Activated CD8-positive, alpha-beta T cell treated with anti-CD3 and anti-CD28 coated beads for 36 hours (primary cell): ENCODE measurements around the gene RAB24. TPM values are rescaled to one million over a fixed set of nuclear protein-coding genes. Genes with fewer than 3 reads are reported as not detected.
"Not testable (repeated sequence)": the region's sequence is repeated elsewhere in the genome, so short reads cannot be mapped to it uniquely, and the experiment has no call there.

Experiments used
- ATAC-seq: fragments of 200-7000 bp; cut with Tn5 transposase; one replicate; pipeline ENCODE4 v1.10.0; 2021; ENCODE audit warnings: mild to moderate bottlenecking, moderate library complexity
- CTCF ChIA-PET: fragments of 350-600 bp; sonication (Branson Sonifier 250); formaldehyde crosslinking; loops from one replicate; lab custom pipeline; 2021; ENCODE audit warnings: antibody characterized with exemption; lab: Charles Lee
- POLR2A ChIA-PET: fragments of 350-600 bp; sonication (Branson Sonifier 250); formaldehyde crosslinking; loops from one replicate; lab custom pipeline; 2021; ENCODE audit warnings: antibody characterized with exemption; lab: Charles Lee
- DNase-seq: peaks from one replicate; pipeline ENCODE4 v3.0.0-alpha.2; 2020
- H3K27ac Mint-ChIP-seq: one replicate; pipeline ENCODE4 v1.8.0; 2021; ENCODE audit warnings: mild to moderate bottlenecking, mixed read lengths
- H3K27me3 Mint-ChIP-seq: one replicate; pipeline ENCODE4 v1.8.0; 2021; ENCODE audit warnings: mixed read lengths
- H3K36me3 Mint-ChIP-seq: one replicate; pipeline ENCODE4 v1.8.0; 2021; ENCODE audit warnings: low read depth, mixed read lengths
- H3K4me1 Mint-ChIP-seq: one replicate; pipeline ENCODE4 v1.8.0; 2021; ENCODE audit warnings: low read depth, mixed read lengths
- H3K4me3 Mint-ChIP-seq: one replicate; pipeline ENCODE4 v1.8.0; 2021; ENCODE audit warnings: mild to moderate bottlenecking, moderate library complexity, mixed read lengths
- H3K9me3 Mint-ChIP-seq: one replicate; pipeline ENCODE4 v1.8.0; 2021; ENCODE audit warnings: mixed read lengths
- intact Hi-C: fragments of 100-400 bp; cut with micrococcal nuclease; formaldehyde crosslinking; loops from one replicate; pipeline ENCODE4 v1.10.0; 2022
- total RNA-seq, 2 experiments: library from RNA; stranded (reverse); gene quantifications; one replicate each; pipeline ENCODE4 v1.2.3, GENCODE V29; 2021
- TF ChIP-seq, protein P1 (sequence below): fragments of 200-600 bp; IDR thresholded peaks from one replicate; pipeline ENCODE4 v1.8.0; 2022; ENCODE audit warnings: antibody characterized with exemption, mild to moderate bottlenecking

RAB24 gene
- total RNA-seq, 2 experiments from 2014 or later: 26.6 TPM

GRCh38 chr5:177343777-177344176, 40.3 kb upstream of the RAB24 start:
- POLR2A ChIA-PET: no interaction called here
- no peaks in the 10 kb centered on the region for H3K27me3 Mint-ChIP-seq
- TF ChIP-seq, protein P1, sequence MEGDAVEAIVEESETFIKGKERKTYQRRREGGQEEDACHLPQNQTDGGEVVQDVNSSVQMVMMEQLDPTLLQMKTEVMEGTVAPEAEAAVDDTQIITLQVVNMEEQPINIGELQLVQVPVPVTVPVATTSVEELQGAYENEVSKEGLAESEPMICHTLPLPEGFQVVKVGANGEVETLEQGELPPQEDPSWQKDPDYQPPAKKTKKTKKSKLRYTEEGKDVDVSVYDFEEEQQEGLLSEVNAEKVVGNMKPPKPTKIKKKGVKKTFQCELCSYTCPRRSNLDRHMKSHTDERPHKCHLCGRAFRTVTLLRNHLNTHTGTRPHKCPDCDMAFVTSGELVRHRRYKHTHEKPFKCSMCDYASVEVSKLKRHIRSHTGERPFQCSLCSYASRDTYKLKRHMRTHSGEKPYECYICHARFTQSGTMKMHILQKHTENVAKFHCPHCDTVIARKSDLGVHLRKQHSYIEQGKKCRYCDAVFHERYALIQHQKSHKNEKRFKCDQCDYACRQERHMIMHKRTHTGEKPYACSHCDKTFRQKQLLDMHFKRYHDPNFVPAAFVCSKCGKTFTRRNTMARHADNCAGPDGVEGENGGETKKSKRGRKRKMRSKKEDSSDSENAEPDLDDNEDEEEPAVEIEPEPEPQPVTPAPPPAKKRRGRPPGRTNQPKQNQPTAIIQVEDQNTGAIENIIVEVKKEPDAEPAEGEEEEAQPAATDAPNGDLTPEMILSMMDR: no peak
- peaks cover 41% of the 10 kb centered on the region for H3K4me1 Mint-ChIP-seq
- no peak overlapping the region for H3K4me3 Mint-ChIP-seq
- H3K9me3 Mint-ChIP-seq: no peaks in the 10 kb centered on the region
- peaks cover 26% of the 10 kb centered on the region for H3K36me3 Mint-ChIP-seq
- ATAC-seq: no peak
- CTCF ChIA-PET: interaction anchor here (1.4 kb wide), 1 partner anchor 25 kb away, joined by 3 read pairs; no protein-coding TSS in a partner anchor
- no peak overlapping the region for H3K27ac Mint-ChIP-seq
- intact Hi-C loops: no loop called here
- DNase-seq: no peak

DNA sequence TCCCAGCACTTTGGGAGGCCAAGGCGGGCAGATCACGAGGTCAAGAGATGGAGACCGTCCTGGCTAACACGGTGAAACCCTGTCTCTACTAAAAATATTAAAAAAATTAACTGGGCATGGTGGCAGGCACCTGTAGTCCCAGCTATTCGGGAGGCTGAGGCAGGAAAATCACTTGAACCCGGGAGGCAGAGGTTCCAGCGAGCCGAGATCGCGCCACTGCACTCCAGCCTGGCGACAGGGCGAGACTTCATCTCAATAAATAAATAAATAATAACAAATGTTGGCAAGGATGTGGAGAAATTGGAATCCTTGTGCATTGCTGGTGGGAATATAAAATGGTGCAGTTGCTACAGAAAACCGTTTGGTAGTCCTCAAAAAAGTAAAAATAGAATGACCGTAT, 39.5 kb upstream of the RAB24 start:
- ATAC-seq, intact Hi-C loops, H3K9me3 Mint-ChIP-seq, DNase-seq, H3K27me3 Mint-ChIP-seq, H3K27ac Mint-ChIP-seq, POLR2A ChIA-PET, H3K4me3 Mint-ChIP-seq: not testable (repeated sequence)
- Mint-ChIP-seq H3K4me1 (peaks cover 41% of the 10 kb centered on the region), H3K36me3 (peaks cover 26% of the 10 kb centered on the region)
- CTCF ChIA-PET: interaction anchor here (1.3 to 1.4 kb wide), 2 partner anchors 25 to 30 kb away, joined by 3 read pairs; no protein-coding TSS in a partner anchor

DNA sequence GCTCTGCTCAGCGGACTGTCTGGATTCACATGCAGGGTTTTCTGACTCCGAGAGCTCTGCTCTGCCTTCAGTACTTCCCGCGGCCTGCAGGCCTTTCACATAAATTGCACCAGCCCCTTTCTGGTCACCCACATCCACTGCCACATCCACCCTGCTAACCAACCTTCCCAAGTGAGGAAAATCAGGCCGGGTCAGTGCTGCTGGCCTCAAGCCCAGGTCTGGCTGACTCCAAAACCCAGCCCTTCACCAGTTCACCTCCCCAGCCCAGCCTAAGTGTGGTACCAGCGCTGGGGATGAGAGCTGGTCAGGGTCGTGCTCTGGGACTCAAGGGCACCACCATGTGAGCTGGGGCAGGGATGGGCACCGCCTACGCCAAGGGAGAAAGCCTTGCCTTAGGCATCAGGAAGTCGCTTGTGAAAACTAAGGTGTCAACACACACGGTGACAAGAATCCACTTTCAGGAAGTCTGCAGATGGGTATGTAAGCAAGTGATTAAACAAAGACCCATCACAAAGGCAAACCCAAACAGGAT, 35.7 kb upstream of the RAB24 start:
- intact Hi-C loops: no loop called here
- ATAC-seq (no peak), DNase-seq (no peak)
- H3K4me3 Mint-ChIP-seq: no peak overlapping the region
- ChIA-PET POLR2A (interaction anchor here (1.8 kb wide), 1 partner anchor 12 kb away, joined by 8 read pairs; the partner anchor contains the start of gene LMAN2), CTCF (interaction anchor here (1.3 kb wide), 2 partner anchors 15 to 51 kb away, joined by 4 to 5 read pairs; no protein-coding TSS in a partner anchor)
- H3K27ac Mint-ChIP-seq: peak overlapping the region; percentile 60
- peaks cover 32% of the 10 kb centered on the region for H3K36me3 Mint-ChIP-seq
- no peaks in the 10 kb centered on the region for H3K27me3 Mint-ChIP-seq
- peaks cover 24% of the 10 kb centered on the region for H3K4me1 Mint-ChIP-seq
- TF ChIP-seq, protein P1: no peak
- no peaks in the 10 kb centered on the region for H3K9me3 Mint-ChIP-seq

DNA sequence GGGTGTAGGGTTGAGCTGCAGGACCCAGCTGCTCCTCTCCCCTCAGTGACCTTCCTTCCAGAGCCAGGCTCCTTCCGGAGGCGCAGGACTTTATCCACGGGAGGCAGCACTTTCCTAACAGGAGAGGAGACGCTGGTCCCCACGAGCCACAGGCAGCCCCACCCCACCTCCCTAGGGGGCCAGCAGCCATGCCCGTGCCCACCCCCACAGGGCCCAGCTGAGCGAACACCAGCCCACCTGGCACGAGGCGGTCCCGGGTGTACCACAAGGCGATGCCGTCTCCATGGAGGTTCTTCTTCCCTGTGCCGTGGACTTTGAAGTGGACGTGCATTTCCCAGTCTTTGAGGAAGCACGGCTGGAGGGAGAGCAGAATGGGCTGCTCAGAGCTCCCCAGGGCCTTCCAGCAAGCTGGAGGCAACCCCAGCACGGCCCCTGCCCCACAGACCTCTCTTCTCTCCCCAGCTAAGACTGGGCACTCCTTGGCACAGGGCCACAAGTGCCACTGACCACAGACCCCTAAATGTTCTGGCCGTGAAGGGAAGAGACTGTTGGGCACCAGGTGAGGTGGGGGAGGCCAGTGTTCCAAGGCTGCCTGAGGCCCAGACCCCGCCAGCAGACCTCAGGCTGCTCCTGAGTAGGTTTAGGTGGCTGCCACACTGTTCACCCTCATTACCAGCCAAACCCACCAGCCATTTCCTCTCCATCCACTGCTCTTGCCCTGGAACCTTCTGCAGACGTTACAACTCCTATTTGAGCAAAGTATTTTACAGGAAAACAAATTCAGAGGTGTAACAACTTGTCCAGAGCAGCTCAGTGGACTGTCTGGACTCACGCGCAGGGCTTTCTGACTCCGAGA, 35.0 kb upstream of the RAB24 start:
- Mint-ChIP-seq H3K9me3 (no peaks in the 10 kb centered on the region), H3K4me1 (peaks cover 21% of the 10 kb centered on the region), H3K36me3 (peaks cover 35% of the 10 kb centered on the region), H3K4me3 (no peak overlapping the region), H3K27ac (no peak overlapping the region), H3K27me3 (no peaks in the 10 kb centered on the region)
- no peak for ATAC-seq
- no peak for DNase-seq
- TF ChIP-seq, protein P1: no peak
- intact Hi-C loops: no loop called here
- ChIA-PET CTCF (interaction anchor here (1.3 kb wide), 2 partner anchors 16 to 52 kb away, joined by 4 to 5 read pairs; no protein-coding TSS in a partner anchor), POLR2A (interaction anchor here (1.8 kb wide), 1 partner anchor 12 kb away, joined by 8 read pairs; the partner anchor contains the start of gene LMAN2)

DNA sequence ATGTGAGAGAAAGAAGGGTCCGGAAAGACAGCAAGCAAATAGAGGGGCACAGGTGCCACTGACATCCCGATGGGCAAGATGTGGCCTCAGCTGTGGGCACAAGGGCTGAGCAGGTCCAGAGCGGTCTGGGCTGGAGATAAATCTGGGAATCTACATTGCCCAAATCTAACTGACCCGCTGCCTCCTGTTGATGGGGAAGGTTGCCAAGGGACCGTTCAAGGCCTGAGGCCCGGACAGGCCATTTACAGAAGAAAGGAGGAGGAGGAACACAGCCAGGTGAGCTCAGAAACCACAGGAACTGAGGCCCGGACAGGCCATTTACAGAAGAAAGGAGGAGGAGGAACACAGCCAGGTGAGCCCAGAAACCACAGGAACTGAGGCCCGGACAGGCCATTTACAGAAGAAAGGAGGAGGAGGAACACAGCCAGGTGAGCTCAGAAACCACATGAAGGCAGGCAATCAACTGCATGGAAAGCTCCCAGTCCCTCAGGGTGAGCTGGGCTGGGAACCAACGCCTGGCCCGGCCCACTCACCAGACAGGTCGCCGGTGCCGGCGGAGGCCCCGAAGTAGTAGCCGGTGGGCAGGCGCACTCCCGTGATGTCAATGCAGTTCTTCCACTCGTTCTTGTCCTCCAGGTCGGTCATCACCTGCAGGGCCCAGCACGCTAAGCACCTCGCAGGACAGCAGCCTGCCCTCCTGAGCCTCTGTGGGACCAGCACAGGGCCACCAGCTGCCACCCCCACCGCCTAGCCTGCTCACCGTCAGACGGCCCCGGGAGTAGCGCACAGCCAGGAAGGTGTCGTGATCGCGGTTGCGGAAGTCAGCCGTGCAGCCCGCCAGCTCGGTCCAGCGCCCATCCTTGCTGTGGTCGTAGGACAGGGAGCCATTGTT, 33.3 kb upstream of the RAB24 start:
- Mint-ChIP-seq H3K27me3 (no peaks in the 10 kb centered on the region), H3K4me3 (no peak overlapping the region), H3K9me3 (no peaks in the 10 kb centered on the region), H3K36me3 (peaks cover 36% of the 10 kb centered on the region), H3K4me1 (peaks cover 18% of the 10 kb centered on the region), H3K27ac (no peak overlapping the region)
- ChIA-PET CTCF (interaction anchor here (0.9 to 7.1 kb wide), 9 partner anchors 10 to 109 kb away, joined by 3 to 41 read pairs (median 4); partner anchors contain the start of genes MXD3 and RGS14), POLR2A (interaction anchor here (0.5 to 1.5 kb wide), 4 partner anchors 15 to 82 kb away, joined by 3 to 4 read pairs (median 3); partner anchors contain the start of gene MXD3)
- DNase-seq: no peak
- TF ChIP-seq, protein P1: no peak
- no peak for ATAC-seq
- intact Hi-C loops: no loop called here
